NCI-H2081 (cell line): ENCODE results near the gene LIN52.
A peak's percentile ranks its signal among the peaks of the same experiment; 100 is the strongest.

Experiments
- DNase-seq, 2 experiments: peaks; one replicate each; lab custom pipeline; 2025; lab: John Stamatoyannopoulos, UW

Gene LIN52

DNA sequence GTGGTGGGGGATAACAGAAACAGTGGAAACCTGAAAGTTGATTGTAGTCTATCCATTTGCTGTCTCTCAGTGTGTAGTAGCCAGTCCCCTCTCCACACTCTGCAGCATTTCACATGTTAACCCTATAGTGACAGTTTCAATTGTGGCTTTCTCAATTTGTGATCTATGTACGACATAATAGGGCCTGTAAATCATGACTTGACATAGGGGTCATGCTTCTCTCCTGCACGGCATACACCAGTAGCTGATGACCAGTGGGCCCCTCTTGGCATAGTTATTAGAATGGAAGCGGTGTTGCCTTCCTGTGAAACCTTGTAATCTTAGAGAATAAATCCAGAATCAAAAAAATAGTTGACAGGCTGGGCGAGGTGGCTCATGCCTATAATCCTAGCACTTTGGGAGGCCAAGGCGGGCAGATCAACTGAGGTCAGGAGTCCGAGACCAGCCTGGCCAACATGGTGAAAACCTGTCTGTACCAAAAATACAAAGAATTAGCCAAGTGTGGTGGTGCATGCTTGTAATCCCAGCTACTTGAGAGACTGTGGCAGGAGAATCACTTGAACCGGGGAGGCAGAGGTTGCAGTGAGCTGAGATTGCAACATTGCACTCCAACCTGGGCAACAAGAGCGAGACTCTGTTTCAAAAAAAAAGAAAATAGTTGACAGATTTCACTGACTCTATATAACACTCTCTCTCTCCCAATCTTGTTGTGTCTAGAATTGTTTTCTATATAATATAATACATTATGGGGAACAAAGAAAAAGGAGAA, 109.9 kb downstream of the LIN52 start:
- no peak for DNase-seq

DNA sequence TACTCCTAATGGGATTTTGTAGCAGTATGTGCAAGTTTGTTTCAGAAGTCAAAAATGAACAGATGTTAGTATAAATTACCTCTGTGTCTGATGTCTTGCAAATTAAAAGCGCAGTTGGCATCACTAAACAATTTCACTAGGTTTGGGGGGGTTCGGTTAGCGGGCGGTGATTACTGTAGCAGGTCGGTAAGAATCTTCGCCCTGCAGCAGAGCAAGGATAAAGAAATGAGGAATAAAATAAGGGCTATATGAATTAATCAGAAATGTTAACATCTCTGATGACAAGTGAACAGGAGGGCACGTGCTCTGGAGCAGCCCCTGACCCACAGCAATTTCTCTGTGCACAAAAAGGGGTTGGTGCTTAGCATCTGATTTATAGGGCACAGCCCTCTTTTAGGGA, 110.9 kb downstream of the LIN52 start:
- DNase-seq, result no peak

DNA sequence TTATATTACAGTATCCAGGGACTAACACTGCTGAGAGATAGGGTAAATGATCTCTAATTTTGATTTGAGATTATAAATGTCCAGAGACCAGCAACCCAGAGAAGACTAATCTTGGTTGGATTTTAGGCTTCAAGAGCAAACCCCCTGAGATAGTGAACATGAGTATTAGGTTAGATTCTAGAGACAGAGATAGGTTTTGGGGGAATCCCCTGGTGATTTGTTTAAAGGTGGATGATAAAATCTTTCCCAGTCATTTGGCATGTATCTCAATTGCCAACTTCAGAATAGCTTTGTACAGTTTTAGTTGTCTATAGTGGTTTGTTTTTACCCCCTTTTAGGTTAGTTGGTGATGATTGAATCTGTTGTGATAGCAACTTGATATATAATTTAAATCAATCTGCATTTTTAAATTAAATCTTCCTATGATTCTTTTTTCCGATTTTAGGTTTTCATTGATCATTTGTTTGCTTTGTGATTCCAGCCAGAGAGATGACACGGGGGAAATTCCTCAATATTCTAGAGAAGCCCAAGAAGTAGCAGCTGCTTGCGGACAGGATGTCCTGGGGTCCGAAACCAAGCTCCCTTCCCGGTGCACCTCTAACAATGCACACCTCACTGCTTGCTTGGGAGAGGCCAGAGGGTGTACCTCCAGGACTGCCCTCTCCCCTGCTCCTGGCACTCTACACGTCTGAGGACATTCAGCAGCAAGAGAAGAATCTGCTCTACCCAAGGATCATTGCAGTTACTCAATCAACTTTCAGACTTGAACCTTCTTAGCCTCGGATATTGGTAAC, 113.9 kb downstream of the LIN52 start:
- DNase-seq, result no peak

DNA sequence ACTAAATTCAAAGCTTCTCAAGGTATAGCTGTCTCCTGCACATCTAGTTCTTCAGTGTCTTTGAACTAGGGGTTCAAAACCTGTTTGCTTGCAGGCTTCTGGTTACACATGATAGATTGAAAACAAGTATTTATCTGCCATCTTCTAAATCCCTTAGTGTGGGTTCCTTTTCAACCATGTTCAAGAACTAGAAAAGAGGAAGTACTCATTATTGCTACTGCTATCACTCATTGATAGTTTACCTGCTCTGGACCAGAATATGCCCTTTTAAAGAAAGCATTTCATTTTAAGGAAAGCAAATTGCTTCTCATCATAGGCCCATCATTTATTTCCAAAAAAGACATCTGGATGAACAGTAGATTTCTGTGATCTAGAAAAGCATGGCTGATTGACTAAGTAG, 117.4 kb downstream of the LIN52 start:
- DNase-seq, result no peak

DNA sequence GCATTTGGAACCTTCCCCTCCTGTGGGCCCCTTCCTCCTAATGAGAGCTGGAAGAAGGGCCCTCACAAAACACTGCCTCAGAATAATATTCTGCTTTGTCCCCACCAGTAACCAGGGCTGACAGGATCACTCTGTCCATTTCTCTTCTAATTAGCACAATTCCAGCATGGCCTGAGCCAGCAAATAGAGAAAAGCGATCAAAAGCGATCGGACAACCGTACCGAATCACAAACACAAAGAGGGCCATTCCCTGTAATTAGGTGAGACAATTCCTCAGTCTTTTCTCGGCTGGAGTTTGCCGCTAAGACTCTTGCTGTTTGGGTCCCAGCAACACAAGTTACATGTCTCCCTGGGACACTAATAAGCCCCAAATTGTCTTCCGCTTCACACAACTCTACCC, 118.9 kb downstream of the LIN52 start:
- DNase-seq, result no peak

DNA sequence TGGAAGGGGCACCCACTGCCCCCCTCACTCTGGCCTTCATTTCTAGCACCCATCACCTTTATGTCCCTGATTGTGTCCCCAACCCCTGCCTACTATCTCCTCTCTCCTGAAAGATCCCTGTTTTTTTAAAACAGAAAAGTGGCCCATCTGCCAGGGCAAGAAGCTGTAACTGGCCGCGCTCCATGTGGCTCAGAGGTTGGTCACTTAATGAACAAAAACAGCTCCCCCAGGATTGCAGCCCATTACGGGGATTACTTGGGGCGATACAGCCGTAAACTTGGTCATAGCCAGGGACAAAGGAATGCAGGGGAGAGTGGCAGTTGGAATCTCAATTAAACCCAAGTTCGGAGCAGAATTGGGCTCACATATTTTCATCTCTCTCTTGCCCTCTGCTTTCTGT, 119.7 kb downstream of the LIN52 start:
- no peak for DNase-seq

DNA sequence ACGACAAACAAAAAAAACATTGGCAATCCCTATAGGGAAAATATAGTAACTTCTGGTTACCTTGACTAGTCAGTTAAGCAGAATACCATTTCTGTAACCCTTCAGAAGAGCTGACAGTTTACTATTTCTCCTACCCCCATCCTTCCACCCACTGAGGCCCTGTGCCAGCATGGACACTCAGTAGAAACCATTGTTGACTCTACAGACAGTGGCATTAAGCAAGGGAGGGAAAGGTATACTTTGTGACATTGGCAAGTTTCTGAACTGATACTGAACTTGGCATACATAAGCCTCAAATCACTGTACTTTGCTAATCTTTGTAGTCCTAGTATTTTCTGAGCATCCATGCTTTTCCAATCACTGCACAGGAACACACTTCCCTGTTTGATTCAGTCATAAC, 121.1 kb downstream of the LIN52 start:
- DNase-seq, result no peak

DNA sequence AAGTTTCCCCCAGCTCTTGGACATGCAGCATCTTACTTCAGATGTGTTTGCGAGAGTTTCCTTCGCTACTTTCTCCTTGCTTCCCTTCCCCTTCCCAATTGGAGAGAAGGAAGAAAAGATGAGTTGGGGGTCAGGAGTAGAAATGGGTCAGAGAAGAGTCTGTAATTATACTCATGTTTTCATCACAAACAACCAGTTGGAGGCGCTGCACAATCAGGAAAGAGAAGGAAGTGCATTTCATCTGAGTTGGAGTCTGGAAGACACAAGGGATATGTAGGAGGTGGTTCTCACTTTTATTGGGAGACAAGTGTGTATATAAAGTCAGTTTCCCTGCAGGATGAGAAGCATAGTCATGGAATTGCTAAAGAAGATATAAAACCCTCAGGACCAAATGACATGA, 123.2 kb downstream of the LIN52 start:
- no peak for DNase-seq

DNA sequence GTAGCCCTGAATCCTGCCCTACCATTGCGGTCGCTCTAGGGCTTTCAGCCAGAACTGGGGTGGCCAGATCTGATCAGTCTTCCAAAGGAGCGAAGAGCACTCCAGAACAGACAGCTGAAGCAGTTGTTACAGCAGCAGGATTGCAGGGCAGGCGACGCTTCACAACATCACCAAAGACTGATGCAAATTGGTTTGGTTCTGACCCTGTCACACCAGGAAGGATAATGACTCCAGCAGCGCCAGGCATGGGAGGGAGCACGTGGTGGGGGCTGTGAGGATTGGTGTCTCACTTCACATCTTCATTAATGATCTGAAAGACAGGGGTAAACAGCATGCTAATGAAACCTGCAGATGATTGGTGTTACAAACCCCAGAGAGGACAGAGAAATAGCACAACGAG, 123.9 kb downstream of the LIN52 start:
- DNase-seq, result no peak

DNA sequence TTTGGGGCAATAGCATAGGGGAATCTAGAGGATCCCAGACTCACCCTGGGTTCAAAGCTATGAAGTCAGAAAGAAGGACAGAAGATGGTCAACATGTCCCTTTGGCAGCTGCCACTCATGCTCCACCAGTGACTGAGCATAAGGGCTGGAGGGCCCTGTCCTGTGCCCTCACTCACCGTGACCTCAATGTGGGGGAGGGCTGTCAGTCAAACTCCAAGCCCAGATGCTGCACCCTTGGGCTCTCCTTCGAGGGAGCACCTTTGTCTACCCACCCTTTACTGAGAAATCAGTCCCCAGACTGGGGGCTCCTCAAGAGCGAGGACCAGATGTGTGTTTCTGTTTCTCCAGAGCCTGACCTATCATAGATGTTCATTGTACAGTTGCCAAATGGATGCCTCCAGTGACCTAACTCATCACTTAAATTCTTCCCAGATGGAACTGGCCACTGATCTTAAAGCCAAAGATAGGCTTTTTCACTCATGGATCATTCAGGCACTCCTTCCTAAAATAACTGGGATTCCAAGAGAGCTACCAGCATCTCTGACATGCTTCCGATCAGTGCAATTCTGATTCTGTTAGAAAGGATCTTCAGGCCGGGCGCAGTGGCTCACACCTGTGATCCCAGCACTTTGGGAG, 127.3 kb downstream of the LIN52 start:
- DNase-seq, result no peak

DNA sequence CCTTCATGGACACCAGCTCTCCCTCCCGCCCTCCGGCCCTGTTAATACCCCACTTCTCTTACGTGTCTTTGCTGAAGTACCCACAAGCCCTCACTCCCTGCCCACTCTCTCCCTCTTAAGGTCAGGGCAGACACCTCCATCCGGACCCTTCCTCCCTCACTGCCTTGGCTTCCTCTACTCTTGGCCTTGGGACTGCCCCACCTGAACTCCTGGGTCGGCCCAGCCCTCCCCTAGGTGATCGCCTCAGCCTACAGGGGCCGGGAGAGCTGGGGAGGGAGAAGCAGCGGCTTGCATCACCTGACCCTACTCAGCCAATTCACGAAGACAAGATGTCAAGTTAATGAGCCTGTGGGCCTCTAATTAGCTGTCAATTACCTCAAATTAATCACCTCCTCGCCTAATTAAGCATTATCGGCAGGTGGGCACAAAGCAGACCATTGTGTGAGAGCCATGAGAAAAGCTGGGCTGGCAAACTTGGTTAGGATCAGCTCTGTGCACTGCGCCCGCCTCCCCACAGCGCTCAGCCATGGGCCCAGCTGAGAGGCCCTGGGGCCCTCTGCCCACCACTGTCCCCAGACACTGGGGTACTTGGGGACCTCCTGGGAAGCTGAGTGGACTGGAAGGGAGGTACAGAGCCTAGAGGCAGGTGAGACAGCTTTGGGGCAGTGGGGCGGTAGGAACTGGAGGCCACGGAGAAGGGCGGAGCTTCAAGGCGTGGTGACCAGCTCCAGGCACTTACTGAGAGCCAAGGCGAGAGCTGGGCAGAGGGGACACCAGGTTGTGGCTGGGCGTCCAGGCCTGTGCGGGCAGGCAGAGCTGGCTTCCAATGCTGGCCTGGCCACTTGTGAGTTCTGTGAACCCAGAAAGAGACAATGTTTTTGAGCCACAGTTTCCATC, 129.4 kb downstream of the LIN52 start:
- no peak for DNase-seq

DNA sequence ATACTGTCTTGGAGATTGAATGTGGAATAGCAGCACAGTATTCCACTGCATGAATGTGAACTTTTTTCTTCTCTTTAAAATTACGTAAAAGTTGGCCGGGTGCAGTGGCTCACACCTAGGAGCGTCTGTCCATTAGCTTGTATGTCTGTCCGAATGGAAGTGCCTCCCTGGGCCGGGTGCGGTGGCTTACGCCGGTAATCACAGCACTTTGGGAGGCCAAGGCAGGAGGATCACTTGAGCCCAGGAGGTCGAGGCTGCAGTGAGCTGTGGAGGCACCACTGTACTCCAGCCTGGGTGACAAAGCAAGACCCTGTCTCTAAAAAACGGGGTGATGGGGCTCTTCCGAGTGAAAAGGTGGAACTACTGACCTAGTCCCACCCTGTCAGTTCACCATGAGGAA, 131.9 kb downstream of the LIN52 start:
- no peak for DNase-seq

DNA sequence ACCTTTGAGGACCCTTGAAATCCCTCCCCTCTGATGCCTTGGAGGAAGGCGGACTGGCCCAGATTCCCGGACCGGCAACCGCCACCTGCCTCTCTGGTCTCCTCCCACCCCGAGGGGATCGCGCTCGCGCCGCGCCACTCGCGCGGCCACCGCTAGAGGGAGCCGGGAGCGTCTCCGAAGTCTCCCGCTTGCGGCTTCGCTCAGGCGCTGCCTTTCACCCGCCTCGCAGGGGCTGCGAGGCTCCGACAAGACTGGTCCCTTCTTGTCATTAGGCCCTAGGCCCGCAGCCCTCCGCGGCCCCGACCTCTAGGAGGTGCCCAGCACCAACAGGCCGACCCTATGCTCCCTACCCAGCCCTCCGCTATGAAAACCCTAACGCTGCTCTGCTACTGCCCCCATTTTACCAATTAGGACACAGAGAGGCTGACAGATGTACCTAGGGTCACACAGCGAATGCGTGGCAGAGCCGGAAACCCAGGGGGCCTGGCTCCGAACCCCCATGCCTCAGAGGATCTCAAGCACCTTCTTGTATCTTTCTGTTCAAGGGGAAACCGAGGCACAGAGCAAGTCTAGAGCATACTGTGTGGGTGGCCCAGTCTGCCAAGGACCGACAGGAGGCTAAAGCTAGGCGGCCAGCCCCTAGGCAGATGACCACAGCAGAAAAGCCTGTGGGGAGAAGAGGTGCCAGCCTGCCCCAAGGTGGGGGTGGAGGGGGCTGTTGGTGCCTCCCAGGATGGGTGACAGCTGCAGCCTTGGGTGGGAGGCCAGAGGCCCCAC, 133.1 kb downstream of the LIN52 start:
- DNase-seq, result peak; percentile 62 to 69

DNA sequence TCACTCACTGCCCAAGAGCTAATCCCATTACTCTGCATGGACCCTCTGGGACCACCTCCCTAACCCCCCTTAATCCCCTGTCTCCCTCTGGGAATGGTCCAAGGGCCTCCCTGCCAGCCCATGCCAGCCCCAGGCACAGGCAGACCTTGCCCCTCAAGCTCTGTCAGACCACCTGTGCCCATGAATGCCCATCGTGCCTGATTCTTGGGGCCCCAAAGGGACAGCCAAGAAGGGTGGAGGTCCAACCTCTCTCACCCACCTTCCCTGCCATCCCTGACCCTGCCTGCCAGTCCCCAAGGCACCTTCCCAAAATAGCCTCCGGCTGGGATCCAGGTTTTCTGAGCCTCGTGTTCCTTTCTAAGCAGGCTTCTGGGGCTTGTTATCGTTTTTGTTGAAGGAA, 133.7 kb downstream of the LIN52 start:
- DNase-seq, result no peak

DNA sequence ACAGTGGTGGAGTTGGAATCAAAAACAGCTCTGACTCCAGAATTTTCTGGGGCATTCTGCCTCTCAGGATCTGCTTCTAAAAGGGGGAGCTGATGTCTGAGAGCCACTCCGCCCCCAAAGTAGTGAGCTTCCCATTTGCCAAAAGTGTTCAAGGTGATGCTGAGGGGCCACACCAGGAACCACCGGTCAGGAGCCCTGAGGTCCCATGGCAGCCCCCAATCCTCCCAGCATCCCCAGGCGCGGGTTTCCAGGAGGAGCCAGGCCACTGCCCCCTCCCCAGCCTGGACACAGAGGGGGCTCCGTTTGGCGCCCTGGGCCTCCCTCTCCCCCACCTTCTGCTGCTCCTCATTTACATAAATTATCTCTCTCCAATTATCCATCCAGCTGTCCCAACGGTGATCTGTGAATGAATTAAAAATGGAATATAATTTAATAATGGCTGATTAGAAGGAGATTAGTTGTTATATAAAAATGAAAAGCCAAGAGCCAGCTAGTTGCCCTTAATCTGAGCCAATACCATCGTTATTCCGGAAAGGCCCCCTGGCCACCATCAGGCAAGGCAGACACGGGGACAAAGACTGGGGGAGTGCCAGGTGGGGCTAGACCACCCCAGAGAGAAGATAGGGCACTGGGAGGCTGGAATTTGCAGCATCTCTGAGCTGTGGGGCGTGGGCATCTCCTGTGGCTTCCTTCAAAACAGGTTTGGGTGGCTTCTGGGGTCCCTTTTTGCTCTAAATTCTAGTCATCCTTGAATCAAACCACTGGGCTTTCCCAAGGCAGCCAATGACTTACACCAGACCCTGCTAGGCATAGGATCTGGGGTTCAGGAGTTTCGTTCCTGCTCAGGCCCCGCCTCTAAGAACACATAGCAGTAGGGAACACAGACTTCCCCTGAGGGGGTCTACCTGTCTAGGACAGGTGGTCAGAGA, 134.8 kb downstream of the LIN52 start:
- DNase-seq, result no peak

DNA sequence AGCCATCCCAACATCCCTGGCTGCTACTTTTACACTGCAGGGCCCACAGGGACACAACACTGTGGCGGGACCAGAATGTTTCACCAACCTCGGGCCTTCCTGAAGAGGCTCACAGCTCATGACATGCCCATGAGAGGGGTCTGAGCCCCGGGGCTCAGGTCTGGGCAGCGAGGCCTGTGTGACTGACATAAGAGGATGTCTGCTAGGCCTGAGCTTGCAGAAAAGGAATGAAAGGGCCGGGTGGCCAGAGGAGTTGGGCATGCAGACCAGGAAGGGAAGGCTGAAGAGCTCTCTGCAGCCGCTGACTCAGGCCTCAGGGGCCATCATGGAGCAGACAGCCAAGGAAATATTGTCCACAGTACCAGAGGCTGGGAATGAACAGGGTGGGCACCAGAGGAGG, 136.2 kb downstream of the LIN52 start:
- no peak for DNase-seq

DNA sequence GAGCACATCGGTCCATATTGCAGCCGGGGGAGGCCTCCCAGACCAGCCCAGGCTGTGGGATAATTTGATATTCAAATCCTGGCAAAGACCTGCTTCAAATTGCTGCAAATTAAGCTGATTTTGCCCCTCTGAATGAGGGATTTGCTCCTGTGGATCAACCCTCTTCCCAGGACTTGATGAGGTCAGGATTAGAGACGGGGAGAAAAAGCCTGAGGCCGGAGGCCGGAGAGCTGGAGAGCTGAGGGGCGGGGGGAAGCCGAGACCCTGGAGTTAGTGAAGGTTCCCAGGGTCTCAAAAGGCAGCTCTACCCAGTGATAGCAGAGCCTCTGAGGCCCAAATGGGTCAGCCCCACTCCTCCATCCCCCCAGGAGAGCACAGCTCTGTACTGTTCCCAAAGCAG, 137.0 kb downstream of the LIN52 start:
- no peak for DNase-seq

DNA sequence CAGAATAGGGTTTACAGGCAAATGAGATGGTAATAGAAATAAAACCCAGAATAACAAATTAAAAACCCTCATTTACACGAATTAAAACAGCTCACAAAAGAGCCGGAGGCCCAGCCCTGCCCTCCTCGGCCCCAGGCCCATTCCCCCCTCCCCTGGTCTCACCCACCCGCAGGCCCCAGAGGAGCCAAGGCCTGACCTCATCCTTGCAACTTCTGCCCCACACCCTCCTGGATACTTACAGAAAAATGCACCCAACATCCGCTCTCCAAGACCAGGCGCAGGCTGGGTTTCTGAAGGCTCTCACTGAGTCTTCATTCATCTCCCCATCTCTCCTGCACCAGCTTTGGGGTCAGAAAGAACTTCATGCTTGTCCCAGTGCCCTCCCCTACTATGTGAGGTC, 138.3 kb downstream of the LIN52 start:
- DNase-seq, result no peak

DNA sequence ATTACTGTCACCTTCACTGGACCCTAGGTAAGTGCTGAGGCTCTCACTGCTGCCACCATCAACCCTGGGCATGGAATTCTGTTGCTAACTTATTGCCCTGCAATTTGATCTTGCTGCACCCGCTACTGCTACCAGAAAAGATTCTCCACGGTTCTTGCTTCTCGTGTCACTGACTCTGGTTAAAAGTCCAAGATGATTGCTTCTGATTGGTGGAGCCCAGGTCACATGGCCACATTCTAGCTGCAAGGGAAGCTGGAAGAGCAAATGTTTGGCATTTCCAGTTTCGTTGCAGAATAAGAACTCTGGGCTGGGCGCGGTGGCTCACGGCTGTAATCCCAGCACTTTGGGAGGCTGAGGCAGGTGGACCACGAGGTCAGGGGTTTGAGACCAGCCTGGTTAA, 147.0 kb downstream of the LIN52 start:
- DNase-seq, result no peak

DNA sequence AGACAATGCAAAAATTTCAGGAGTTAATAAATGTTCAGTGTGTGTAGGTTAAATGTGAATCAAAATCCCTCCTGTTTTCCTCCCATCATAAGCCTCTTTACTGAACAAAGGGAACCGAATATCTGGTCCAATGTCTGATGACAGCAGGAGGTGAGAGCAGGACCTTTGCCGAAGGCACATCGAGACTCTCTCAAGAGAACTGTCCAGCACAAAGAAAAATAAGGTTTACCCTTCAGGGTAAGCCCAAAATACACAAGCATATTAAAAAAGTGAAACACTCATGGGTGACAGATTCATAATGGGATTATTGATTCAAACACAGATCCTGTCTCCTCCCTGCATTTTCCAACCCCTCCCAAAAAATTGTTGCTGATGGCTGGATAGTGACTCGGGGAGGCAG, 150.3 kb downstream of the LIN52 start:
- no peak for DNase-seq
